ENCODE measurements around the gene ULBP2. TPM values are rescaled to one million over a fixed set of nuclear protein-coding genes. Genes with fewer than 3 reads are reported as not detected.

Gene ULBP2, protein sequence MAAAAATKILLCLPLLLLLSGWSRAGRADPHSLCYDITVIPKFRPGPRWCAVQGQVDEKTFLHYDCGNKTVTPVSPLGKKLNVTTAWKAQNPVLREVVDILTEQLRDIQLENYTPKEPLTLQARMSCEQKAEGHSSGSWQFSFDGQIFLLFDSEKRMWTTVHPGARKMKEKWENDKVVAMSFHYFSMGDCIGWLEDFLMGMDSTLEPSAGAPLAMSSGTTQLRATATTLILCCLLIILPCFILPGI
- 2.1 and 3.1 TPM in 2 replicates for total RNA-seq

DNA sequence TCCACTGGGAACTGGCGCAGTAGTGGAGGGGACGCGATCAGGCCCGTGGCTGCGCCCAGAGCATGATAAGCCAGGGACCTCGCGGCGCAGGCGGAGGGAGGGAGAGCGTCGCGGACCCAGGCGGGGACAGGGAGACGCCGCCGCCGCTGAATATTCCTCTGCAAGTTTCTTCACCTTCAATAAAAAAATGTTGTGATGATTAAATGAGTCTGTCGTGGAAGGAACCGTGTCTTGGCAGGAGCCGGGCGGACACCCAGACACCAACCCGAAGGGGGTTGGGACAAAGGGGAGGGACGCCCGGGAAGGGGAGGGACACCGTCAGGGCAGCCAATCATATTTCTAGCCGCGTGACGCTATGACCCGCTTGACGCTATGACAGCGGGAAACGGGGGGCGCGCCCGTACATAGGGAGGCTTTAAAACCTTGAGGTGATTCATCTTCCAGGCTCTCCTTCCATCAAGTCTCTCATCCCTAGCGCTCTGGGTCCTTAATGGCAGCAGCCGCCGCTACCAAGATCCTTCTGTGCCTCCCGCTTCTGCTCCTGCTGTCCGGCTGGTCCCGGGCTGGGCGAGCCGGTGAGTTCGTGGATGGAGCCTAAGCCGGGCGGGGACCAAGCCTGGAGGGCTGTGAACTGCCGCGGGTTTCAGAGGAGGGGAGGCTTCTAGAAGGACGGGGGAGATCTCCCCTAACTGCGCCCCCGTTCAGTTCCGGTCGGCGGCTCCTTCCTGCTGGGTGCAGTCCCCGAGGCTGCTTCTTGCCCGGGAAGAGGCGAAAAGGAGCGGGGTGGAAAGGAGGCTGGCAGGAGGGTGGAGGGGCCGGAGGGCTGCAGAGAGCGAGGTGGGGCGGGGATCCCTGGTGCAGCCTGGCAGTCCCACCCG lies at the start of gene ULBP2:
ULBP2 (plus strand) TSS at position 432 of the 878 bp plus-strand sequence; CDS start at position 491, 59 bp downstream.

GRCh38 chr6:149897855-149898744 lies 43.7 kb upstream of the ULBP2 start, which contains the start of gene RAET1E:
RAET1E (minus strand) TSS chr6:149898113; CDS start chr6:149890901, 7,212 bp downstream.

GRCh38 chr6:149922642-149923326 lies 19.0 kb upstream of the ULBP2 start, which contains the start of gene RAET1G:
RAET1G (minus strand) TSS chr6:149923121; CDS start chr6:149923010, 111 bp downstream.

DNA sequence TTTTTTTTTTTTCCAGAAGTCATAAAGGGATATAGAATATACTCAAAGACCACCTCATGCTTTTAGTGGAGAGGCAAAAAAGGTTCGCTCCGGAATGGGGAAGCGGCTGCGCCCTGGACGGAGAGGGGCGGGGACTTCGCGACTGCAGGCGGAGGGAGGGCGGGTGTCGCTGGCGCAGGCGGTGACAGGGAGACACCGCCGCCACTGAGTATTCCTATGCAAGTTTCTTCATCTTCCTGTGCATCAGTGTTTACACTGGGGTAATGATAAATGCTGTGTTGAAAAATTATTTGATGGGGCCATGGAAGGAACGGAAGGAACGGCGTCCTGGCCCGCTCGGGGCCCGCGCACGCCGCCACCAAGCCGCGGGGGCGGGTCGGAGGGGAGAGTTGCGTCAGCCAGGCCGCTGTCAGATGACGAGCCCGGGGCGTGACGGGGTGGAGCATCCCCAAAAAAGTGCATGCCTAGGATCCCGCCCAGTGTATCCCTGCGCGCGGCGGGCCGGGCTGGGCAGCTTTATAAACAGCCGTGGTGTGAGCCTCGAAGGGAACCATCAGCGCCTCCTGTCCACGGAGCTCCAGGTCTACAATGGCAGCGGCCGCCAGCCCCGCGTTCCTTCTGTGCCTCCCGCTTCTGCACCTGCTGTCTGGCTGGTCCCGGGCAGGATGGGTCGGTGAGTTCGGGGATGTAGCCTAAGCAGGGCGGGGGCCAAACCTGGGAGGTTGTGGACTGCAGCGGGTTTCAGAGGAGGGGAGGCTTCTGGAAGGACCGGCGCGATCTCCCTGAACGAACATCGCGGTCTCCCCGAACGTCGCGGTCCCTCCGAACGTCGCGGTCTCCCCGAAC lies 21.9 kb downstream of the ULBP2 start, which contains the start of gene ULBP1:
ULBP1 (plus strand) TSS at position 482 of the 846 bp plus-strand sequence; CDS start at position 589, 107 bp downstream.

Other genes with a start within 250 kb of the ULBP2 start
- 30.4 and 34.1 TPM in 2 replicates for gene LATS1, start 223.9 kb upstream of the ULBP2 start, total RNA-seq
- gene NUP43, start 195.5 kb upstream of the ULBP2 start, total RNA-seq: 23.4 and 35.1 TPM in 2 replicates
- 90.4 and 110 TPM in 2 replicates for gene PCMT1, start 192.3 kb upstream of the ULBP2 start, total RNA-seq
- 96.8 and 137 TPM in 2 replicates for gene LRP11, start 77.7 kb upstream of the ULBP2 start, total RNA-seq
- 0.49 TPM in 1 of 2 replicates, not detected in the other for gene RAET1E, start 43.9 kb upstream of the ULBP2 start, total RNA-seq
- 1.3 and 1.9 TPM in 2 replicates for gene RAET1G, start 18.9 kb upstream of the ULBP2 start, total RNA-seq
- gene ULBP1, start 21.9 kb downstream of the ULBP2 start, total RNA-seq: 0.61 and 1.1 TPM in 2 replicates
- not detected in 2 replicates for gene RAET1L, start 83.5 kb downstream of the ULBP2 start, total RNA-seq
- gene ULBP3, start 127.1 kb downstream of the ULBP2 start, total RNA-seq: 18.0 and 18.8 TPM in 2 replicates
- 0.16 TPM in 1 of 2 replicates, not detected in the other for gene PPP1R14C, start 201.0 kb downstream of the ULBP2 start, total RNA-seq